CD4-positive, alpha-beta T cell (primary cell): Measurements from ENCODE around the gene ULK4. TPM values are rescaled to one million over a fixed set of nuclear protein-coding genes. Genes with fewer than 3 reads are reported as not detected.

Source experiments
- ATAC-seq: fragments of 200-7000 bp; cut with Tn5 transposase; one replicate; pipeline ENCODE4 v1.10.0; 2022; ENCODE audit warnings: mild to moderate bottlenecking; ENCODE audit not compliant: poor library complexity
- CTCF ChIA-PET: fragments of 350-600 bp; sonication (Branson Sonifier 250); formaldehyde crosslinking; loops from one replicate; lab custom pipeline; 2021; ENCODE audit warnings: antibody characterized with exemption, inconsistent platforms; lab: Charles Lee
- POLR2A ChIA-PET: fragments of 350-600 bp; sonication (Branson Sonifier 250); formaldehyde crosslinking; loops from one replicate; lab custom pipeline; 2021; ENCODE audit warnings: antibody characterized with exemption, inconsistent platforms; lab: Charles Lee
- DNase-seq, 14 experiments: peaks; one replicate each; pipeline ENCODE4 v3.0.0-alpha.2; 2013 to 2020; ENCODE audit warnings: mixed read lengths in 2 of 14
- H3K27ac ChIP-seq, 2 donors: one replicate each; pipeline versions ENCODE4 v1.5.1 to v1.7.0; 2013; ENCODE audit warnings: low read length in 2 of 2, low read depth in 1 of 2, mild to moderate bottlenecking in 1 of 2
- H3K27me3 ChIP-seq, 2 experiments: 1 replicate in 1 of 2; 2 replicates in 1 of 2; pipeline versions ENCODE4 v1.6.1 to v1.7.0; 2013; ENCODE audit warnings: low read length in 2 of 2, control low read depth in 1 of 2, mild to moderate bottlenecking in 1 of 2, moderate library complexity in 1 of 2; ENCODE audit not compliant: insufficient read depth in 2 of 2, control insufficient read depth in 1 of 2
- H3K36me3 ChIP-seq: one replicate; pipeline ENCODE4 v1.6.1; 2013; ENCODE audit warnings: low read length, control low read depth; ENCODE audit not compliant: insufficient read depth
- H3K4me1 ChIP-seq: one replicate; pipeline ENCODE4 v1.6.1; 2013; ENCODE audit warnings: low read length, control low read depth; ENCODE audit not compliant: insufficient read depth
- H3K4me3 ChIP-seq: one replicate; pipeline ENCODE4 v1.5.1; 2013; ENCODE audit warnings: mild to moderate bottlenecking, low read length, moderate library complexity
- H3K9me3 ChIP-seq, 2 experiments: 1 replicate in 1 of 2; 2 replicates in 1 of 2; pipeline versions ENCODE4 v1.6.1 to v1.7.0; 2013; ENCODE audit warnings: low read length in 2 of 2, mild to moderate bottlenecking in 2 of 2, control low read depth in 1 of 2, moderate library complexity in 1 of 2; ENCODE audit not compliant: control insufficient read depth in 1 of 2, insufficient read depth in 1 of 2
- H3K27ac Mint-ChIP-seq: one replicate; pipeline ENCODE4 v1.8.0; 2020; ENCODE audit warnings: mixed read lengths
- H3K27me3 Mint-ChIP-seq: one replicate; pipeline ENCODE4 v1.8.0; 2021; ENCODE audit warnings: mixed read lengths
- H3K36me3 Mint-ChIP-seq: one replicate; pipeline ENCODE4 v1.8.0; 2021; ENCODE audit warnings: low read depth, mixed read lengths
- H3K4me1 Mint-ChIP-seq: one replicate; pipeline ENCODE4 v1.8.0; 2021; ENCODE audit warnings: low read depth, mixed read lengths
- H3K4me3 Mint-ChIP-seq: one replicate; pipeline ENCODE4 v1.8.0; 2020; ENCODE audit warnings: mild to moderate bottlenecking, mixed read lengths
- H3K9me3 Mint-ChIP-seq: one replicate; pipeline ENCODE4 v1.8.0; 2020; ENCODE audit warnings: mixed read lengths
- CTCF ChIP-seq: fragments of 200-600 bp; IDR thresholded peaks from one replicate; pipeline ENCODE4 v1.8.0; 2022; ENCODE audit warnings: antibody characterized with exemption, mild to moderate bottlenecking
- intact Hi-C, 2 experiments: fragments of 100-400 bp; cut with DNase I in 1 of 2; cut with micrococcal nuclease in 1 of 2; formaldehyde crosslinking; loops; one replicate each; pipeline versions ENCODE4 v1.15.1 to v1.9.0; 2023 to 2025; cut with DNase I, micrococcal nuclease
- total RNA-seq, 174 experiments: library from RNA in 2 of 174; stranded (reverse) in 2 of 174; gene quantifications; one replicate each; pipeline ENCODE4 v1.2.3 and lab custom pipeline; 2021 to 2026

Gene ULK4
- total RNA-seq, 2 experiments from 2014 or later = 23.8 to 28.6 TPM

- H3K27me3 Mint-ChIP-seq = no peaks in the 10 kb centered on the region
- DNase-seq (no peak), ATAC-seq (no peak)
- no peak for TF ChIP-seq CTCF
- peaks cover 0 to 3% of the 10 kb centered on the region in 2 experiments for H3K9me3 ChIP-seq
- no peak overlapping the region for H3K27ac Mint-ChIP-seq
- no peaks in the 10 kb centered on the region for H3K4me1 Mint-ChIP-seq
- no peak overlapping the region for H3K27ac ChIP-seq
- intact Hi-C loops = no loop called here
- H3K27me3 ChIP-seq = no peaks in the 10 kb centered on the region
- no peak overlapping the region for H3K4me3 Mint-ChIP-seq
- H3K4me1 ChIP-seq = no peaks in the 10 kb centered on the region
- no peak overlapping the region for H3K4me3 ChIP-seq
- ChIA-PET POLR2A (no interaction called here), CTCF (no interaction called here)
- no peaks in the 10 kb centered on the region for H3K9me3 Mint-ChIP-seq
- no peaks in the 10 kb centered on the region for H3K36me3 Mint-ChIP-seq
- no peaks in the 10 kb centered on the region for H3K36me3 ChIP-seq
These were observed 701.8 kb downstream of the ULK4 start for GRCh38 chr3:41260063-41260450.

GRCh38 chr3:41259449-41260062, 702.3 kb downstream of the ULK4 start:
- no peak overlapping the region for H3K27ac ChIP-seq
- ChIA-PET CTCF (no interaction called here), POLR2A (no interaction called here)
- peaks cover 0 to 3% of the 10 kb centered on the region in 2 experiments for H3K9me3 ChIP-seq
- no peak overlapping the region for H3K4me3 ChIP-seq
- no peaks in the 10 kb centered on the region for H3K36me3 Mint-ChIP-seq
- H3K4me1 ChIP-seq = no peaks in the 10 kb centered on the region
- no peaks in the 10 kb centered on the region for H3K4me1 Mint-ChIP-seq
- no peaks in the 10 kb centered on the region for H3K27me3 Mint-ChIP-seq
- H3K9me3 Mint-ChIP-seq = no peaks in the 10 kb centered on the region
- no peak for TF ChIP-seq CTCF
- H3K27ac Mint-ChIP-seq = no peak overlapping the region
- H3K4me3 Mint-ChIP-seq = no peak overlapping the region
- DNase-seq (no peak), ATAC-seq (no peak)
- no peaks in the 10 kb centered on the region for H3K27me3 ChIP-seq
- intact Hi-C loops = no loop called here
- no peaks in the 10 kb centered on the region for H3K36me3 ChIP-seq

GRCh38 chr3:41258239-41258800, 703.6 kb downstream of the ULK4 start:
- intact Hi-C loops = no loop called here
- H3K9me3 ChIP-seq = peaks cover 0 to 3% of the 10 kb centered on the region in 2 experiments
- Mint-ChIP-seq H3K4me1 (no peaks in the 10 kb centered on the region), H3K36me3 (no peaks in the 10 kb centered on the region), H3K4me3 (no peak overlapping the region), H3K27ac (no peak overlapping the region), H3K27me3 (no peaks in the 10 kb centered on the region), H3K9me3 (no peaks in the 10 kb centered on the region)
- ChIA-PET CTCF (no interaction called here), POLR2A (no interaction called here)
- H3K27me3 ChIP-seq = no peaks in the 10 kb centered on the region
- H3K36me3 ChIP-seq = no peaks in the 10 kb centered on the region
- no peak overlapping the region for H3K27ac ChIP-seq
- no peak for DNase-seq
- no peak for TF ChIP-seq CTCF
- H3K4me3 ChIP-seq = no peak overlapping the region
- no peak for ATAC-seq
- no peaks in the 10 kb centered on the region for H3K4me1 ChIP-seq
